ENCODE results near the gene BOD1L1.

Gene BOD1L1

DNA sequence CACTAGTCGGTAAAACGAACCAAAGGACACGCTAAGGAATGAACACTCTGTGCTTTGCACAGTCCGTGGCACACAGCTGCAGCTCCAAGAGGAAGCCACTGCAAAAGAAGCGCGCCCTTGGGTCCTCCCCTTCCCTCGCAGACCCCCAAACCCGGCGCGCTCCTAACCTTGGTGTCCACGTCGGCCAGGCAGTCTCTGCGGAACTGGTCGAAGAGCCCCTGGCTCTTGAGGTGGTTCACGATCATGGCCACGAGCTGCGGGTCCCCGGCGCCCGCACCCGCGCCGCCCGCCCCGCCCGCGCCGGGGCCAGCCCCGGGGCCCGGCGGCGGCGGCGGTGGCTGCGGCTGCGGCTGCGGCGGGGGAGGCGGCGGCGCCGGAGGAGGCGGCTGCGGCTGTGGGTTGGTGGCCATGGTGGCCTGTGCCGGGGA lies 333 bp downstream of the BOD1L1 start:
- in situ Hi-C loops (cut with MboI; ENCODE audit: low pct_unique_long_range_greater_than_20kb, low sequenced_read_pairs): no loop called here
- peak; percentile 49 for DNase-seq

DNA sequence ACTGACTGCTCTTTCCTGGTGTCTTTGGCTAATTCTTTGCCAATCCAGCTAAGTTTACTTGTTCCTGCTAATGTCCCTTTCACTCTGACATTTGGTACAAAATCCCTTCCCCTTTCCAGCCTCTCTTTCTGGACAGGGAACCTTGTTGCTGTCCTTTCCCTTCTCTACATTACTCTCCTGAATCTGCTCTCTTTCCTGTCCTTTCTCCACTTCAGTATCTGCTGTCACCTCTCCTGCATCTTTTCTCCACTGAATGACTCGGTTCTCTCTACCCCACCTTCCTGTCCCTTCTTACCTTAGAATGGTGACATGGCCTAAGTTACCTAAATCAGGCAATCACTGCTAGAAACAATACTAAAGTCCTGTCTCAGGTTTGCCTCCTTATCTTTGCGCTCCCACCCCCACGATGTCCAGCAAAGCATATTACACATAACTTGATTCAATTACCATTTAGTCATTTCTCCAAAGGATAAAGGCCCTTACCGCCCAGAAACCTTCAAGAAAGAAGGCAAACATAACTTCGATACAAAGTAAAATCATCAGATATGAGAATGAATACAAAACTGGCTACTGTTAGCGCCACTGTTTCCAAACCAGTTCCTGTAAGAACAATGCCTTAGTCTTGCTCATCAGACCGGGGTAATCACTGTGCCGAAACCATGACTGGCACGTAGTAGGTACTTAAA lies 890 bp downstream of the BOD1L1 start:
- peak; percentile 10 for DNase-seq
- in situ Hi-C loops (cut with MboI; ENCODE audit: low pct_unique_long_range_greater_than_20kb, low sequenced_read_pairs): no loop called here

- in situ Hi-C loops (cut with MboI; ENCODE audit: low pct_unique_long_range_greater_than_20kb, low sequenced_read_pairs): no loop called here
Observed at GRCh38 chr4:13618212-13618806, 9.2 kb downstream of the BOD1L1 start.

DNA sequence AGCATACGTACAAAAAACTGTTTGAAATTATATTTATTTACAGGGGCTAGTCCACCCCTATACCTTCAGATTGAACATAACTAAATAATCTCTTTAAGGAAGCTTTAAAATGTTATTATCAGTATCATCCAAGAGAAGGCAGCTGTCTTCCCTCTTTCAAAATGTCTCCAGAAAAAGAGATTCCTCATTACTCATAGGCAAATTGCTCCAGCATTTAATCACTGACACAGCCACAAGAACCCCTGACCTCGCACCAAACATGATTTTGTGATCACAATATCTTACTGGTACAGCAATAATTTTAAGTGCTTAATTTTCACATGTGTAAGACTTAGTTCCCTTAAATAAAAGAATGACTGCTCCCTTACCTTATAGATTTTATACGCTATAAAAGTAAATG lies 9.7 kb downstream of the BOD1L1 start:
- in situ Hi-C loops (cut with MboI; ENCODE audit: low pct_unique_long_range_greater_than_20kb, low sequenced_read_pairs): no loop called here
- DNase-seq: no peak

More at GRCh38 chr4:13618212-13618806, 9.2 kb downstream of the BOD1L1 start:
- no peak for DNase-seq

DNA sequence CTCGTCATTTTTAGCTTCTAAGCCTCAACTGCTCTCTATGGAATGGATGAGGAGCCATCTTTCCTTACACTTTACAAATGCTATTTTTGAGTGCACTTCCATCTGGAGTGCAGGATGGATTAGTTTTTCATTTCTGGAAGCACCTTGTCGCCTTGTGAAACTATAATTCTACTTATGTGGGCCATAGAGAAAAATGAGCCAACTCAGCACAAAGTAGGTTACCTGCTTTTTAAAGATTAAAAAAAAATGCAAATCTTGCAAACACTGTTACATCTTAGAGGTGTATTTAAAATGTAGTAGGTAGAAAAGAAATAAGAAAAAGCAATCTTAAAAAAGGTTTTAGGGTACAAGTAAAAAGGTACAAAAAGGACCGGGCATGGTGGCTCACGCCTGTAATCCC lies 10.9 kb downstream of the BOD1L1 start:
- no peak for DNase-seq
- in situ Hi-C loops (cut with MboI; ENCODE audit: low pct_unique_long_range_greater_than_20kb, low sequenced_read_pairs): no loop called here

- peak; percentile 49 for DNase-seq
- in situ Hi-C loops (cut with MboI; ENCODE audit: low pct_unique_long_range_greater_than_20kb, low sequenced_read_pairs): no loop called here
Observed at GRCh38 chr4:13615161-13615560, 12.4 kb downstream of the BOD1L1 start.

DNA sequence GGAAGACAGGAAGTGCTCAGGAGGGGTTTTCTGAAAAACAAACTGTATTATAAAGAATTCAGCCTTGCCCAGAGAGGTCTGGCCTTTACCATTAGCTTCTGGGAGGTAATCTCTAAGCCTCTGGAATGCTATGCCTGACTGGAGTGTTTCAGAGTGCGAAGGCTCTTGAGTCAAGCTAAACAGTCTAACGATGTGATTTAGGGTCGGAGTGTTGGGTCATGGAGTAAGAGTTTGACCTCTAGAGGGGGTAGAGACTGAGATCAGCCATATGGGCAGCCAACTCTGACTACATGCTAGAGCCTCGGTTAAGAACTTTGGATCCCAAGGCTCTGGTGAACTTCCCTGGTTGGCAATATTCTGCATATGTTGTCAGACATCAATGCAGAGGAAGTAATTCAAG lies 15.0 kb downstream of the BOD1L1 start:
- DNase-seq: no peak
- in situ Hi-C loops (cut with MboI; ENCODE audit: low pct_unique_long_range_greater_than_20kb, low sequenced_read_pairs): no loop called here

DNA sequence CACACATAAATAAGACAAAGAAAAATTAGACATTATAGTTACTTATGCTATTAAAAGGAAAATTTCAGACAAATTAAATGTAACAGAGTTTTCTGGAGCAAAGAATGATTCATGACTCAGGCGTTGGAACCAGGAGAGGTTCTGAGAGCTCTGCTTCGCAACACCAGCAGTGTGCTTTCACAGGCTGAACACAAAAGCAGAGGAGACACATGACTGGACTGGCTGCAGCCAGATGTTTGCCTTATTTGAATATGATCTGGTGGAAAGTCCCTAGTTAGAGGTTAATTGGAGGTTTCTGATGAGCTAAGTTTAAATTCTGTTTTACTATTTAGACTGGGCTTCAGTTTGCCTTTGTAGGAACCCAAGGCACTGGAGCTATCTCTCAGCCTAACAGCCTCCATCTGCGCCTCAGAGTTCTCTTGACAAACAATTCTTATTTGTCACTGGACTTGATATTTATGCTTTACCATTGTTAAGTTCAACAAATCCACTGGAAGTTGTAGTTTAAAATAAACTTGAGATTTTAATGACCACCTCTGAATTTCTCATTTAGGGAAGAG lies 16.2 kb downstream of the BOD1L1 start:
- no peak for DNase-seq
- in situ Hi-C loops (cut with MboI; ENCODE audit: low pct_unique_long_range_greater_than_20kb, low sequenced_read_pairs): no loop called here

DNA sequence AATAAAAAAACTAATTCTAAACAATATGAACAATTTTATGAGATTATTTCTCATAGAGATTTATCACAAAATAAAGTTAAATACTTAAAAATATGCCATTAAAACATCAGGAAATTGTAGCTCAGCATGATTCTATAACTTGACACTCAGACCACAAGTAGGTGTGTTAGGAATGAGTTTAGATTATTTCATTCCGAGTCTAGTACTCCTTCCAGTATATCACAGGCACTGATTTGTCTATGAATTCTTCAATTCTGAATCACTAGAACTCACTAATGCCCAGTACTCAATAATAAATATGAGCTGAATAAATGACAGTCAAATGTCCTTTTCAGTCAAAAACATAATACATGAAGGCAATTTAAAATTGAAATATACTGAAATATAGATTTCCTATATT lies 22.2 kb downstream of the BOD1L1 start:
- no peak for DNase-seq
- in situ Hi-C loops (cut with MboI; ENCODE audit: low pct_unique_long_range_greater_than_20kb, low sequenced_read_pairs): no loop called here

DNA sequence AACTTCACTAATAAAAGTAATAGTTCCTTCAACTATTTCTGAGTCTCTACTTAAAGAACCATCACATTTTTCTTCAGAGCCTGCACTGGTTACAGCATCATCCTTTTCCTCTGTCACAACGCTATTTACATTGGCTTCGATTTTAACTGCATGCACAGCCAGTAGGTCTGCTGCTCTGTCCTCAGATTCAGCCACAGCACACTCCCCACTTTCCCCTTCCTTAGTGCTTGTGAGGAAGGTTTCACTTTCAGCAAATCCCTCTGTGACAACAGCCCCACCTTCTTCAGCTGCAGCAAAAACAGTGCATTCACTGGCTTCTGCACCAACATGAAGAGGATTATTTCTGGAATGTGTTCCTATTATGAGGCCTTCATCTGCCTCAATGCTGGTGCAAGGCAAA lies 25.7 kb downstream of the BOD1L1 start:
- DNase-seq: no peak
- in situ Hi-C loops (cut with MboI; ENCODE audit: low pct_unique_long_range_greater_than_20kb, low sequenced_read_pairs): no loop called here

DNA sequence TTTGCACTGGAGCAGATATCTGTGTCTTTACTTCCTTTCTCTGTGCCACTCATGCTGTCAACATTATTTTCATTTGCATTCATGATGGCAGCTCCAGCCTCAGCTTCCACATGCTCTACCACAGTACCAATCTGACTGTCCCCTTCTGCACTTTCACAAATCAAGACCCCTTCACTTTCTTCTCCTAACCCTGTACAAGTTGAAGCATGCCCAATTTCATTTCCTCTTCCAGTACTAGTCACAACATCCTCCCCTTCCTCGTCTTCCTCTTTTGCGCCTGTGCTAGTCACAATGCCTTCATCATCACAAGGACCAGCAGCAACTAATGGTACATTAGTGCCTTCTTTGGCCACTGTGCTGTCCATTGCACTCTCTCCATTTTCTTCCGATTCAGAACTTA lies 26.5 kb downstream of the BOD1L1 start:
- DNase-seq: peak; percentile 26
- in situ Hi-C loops (cut with MboI; ENCODE audit: low pct_unique_long_range_greater_than_20kb, low sequenced_read_pairs): no loop called here

DNA sequence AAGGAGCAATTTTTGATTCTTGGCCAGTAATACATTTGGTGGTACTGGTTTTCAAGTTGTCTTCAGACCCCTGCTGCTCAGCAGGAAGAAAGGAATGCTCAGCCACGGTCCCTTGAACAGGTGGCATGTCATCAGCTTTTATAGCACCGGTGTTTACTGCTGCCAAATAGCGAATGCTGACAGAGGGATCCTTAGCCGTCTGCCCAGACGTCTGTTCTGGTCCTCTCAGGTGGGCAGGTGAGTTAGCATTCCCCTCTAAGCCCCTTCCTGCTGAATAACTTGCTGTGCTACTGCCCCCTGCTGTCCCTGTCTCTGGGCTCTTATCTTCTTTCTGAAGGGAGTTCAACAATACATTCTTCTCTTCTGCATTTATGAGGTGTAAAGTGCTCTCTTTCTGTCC lies 28.4 kb downstream of the BOD1L1 start:
- in situ Hi-C loops (cut with MboI; ENCODE audit: low pct_unique_long_range_greater_than_20kb, low sequenced_read_pairs): no loop called here
- DNase-seq: no peak

GRCh38 chr4:13597604-13598003 lies 29.9 kb downstream of the BOD1L1 start:
- in situ Hi-C loops (cut with MboI; ENCODE audit: low pct_unique_long_range_greater_than_20kb, low sequenced_read_pairs): no loop called here
- DNase-seq: no peak

DNA sequence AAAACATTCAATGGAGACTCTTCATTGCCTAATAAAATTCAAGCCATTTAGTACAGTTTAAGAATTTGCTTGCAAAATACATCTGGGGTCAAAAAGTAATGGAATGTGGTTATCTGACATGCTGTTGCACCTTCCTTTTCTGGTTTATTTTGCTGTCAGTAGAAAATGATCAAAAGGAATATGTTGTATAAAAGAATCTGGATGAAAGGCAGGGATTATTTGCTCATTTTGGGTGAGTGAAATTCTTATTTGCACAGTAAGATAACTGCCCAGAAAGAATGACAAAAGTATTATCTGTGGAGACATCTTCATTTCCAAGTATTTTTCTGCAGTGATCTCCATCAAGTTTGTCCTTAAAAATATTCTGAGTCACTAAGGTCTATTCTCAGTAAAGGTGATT lies 30.4 kb downstream of the BOD1L1 start:
- no peak for DNase-seq
- in situ Hi-C loops (cut with MboI; ENCODE audit: low pct_unique_long_range_greater_than_20kb, low sequenced_read_pairs): no loop called here

DNA sequence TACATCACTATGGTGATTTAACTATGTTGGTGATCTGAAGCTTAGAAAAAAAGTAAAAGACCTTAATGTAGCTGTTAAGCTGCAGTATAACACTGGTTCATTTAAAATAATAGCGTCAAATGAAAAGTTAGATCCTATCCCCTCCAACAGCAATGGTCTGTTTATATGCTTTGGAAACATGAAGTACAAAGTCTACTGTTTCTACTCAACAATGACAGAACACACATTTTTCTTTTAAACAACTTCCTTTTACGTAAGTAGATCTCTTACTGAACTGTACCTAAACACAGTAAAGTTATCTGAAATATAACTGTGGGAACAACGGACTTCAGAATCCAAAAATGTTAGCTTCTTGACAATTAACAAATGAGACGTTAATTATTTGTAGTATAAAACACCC lies 35.3 kb downstream of the BOD1L1 start:
- in situ Hi-C loops (cut with MboI; ENCODE audit: low pct_unique_long_range_greater_than_20kb, low sequenced_read_pairs): no loop called here
- DNase-seq: no peak

DNA sequence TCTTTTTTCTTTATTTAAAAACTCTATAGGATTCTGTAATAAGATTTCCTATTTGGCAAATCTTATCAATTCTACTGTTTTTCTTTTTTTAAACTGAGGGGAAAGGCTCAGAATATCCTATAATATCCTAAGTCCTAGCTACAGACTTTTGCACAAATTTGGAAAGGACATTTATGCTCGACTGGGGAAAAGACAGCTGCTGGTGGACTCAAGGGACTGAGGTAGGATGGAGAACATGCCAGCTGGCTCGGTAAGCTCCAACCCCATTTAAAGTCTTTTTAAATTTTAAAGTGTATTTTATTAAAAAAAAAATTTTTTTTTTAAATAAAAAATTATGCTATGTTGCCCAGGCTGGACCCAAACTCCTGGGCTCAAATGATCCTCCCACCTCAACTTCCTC lies 36.8 kb downstream of the BOD1L1 start:
- in situ Hi-C loops (cut with MboI; ENCODE audit: low pct_unique_long_range_greater_than_20kb, low sequenced_read_pairs): no loop called here
- DNase-seq: no peak

- in situ Hi-C loops (cut with MboI; ENCODE audit: low pct_unique_long_range_greater_than_20kb, low sequenced_read_pairs): no loop called here
Observed at GRCh38 chr4:13588954-13589353, 38.6 kb downstream of the BOD1L1 start.

GRCh38 chr4:13584481-13584880 lies 43.0 kb downstream of the BOD1L1 start:
- DNase-seq: no peak
- in situ Hi-C loops (cut with MboI; ENCODE audit: low pct_unique_long_range_greater_than_20kb, low sequenced_read_pairs): no loop called here

More at GRCh38 chr4:13588954-13589353, 38.6 kb downstream of the BOD1L1 start:
- no peak for DNase-seq

DNA sequence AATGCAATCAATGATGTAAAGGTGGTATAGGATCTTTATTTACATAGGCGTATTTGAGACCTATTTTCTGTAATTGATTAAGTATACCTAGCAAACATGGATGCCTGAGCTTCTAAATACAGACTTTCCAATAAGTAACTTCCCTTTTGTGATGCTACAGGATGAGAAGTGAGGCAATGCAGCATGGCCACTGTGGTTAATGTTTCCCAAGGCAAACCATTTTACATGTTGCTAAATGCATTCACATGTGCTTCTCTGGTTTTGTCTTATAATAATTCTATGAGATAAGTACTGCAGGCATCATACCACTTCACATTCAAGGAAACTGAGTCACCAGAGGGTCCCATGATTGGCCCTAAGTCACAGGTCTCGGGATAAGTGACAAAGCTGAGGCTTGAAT lies 47.5 kb downstream of the BOD1L1 start:
- in situ Hi-C loops (cut with MboI; ENCODE audit: low pct_unique_long_range_greater_than_20kb, low sequenced_read_pairs): no loop called here
- DNase-seq: peak; percentile 19

DNA sequence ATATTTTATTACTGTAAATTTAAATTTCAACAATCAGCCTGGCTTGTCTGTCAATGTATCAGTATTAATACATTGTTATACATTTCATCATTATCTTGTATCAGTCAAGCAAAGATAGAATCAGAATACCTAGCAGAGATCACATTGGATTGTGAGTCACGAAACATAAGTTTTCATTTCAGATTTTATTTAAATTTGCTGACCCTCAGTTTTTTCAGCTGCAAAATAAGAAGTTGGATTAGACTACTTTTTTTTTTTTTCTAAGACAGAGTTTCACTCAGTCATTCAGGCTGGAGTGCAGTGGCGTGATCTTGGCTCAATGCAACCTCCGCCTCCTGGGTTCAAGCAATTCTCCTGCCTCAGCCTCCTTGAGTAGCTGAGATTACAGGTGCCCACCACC lies 49.9 kb downstream of the BOD1L1 start:
- in situ Hi-C loops (cut with MboI; ENCODE audit: low pct_unique_long_range_greater_than_20kb, low sequenced_read_pairs): no loop called here
- no peak for DNase-seq

DNA sequence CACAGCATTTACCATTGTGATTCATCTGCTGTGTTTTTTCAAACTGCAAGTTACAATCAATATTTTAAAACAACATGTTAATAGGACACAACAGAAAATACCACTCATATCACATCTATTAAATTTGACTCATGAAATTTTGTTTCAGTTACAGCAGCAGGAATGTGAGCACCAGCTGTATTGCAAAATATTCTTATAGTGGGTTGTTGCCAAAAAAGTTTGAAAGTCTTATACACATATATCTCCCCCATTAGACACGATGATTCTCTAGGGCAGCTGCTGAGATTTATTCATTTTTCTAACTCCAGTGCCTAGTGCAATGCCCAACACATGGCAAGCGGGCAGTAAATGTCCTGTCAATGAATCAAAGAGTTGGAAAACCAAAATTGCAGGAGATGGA lies 56.6 kb downstream of the BOD1L1 start:
- no peak for DNase-seq
- in situ Hi-C loops (cut with MboI; ENCODE audit: low pct_unique_long_range_greater_than_20kb, low sequenced_read_pairs): no loop called here
